Activated CD4-positive, alpha-beta memory T cell treated with anti-CD3 and anti-CD28 coated beads, Interleukin-2, amount 10 ng/mL, durations not matched to agents 7 days and 5 days (primary cell): ENCODE data around the gene NPAS3. TPM values are rescaled to one million over a fixed set of nuclear protein-coding genes. Genes with fewer than 3 reads are reported as not detected.

Experiments used
- CTCF ChIA-PET: fragments of 350-600 bp; sonication (Branson Sonifier 250); formaldehyde crosslinking; loops from one replicate; lab custom pipeline; 2021; ENCODE audit warnings: antibody characterized with exemption, inconsistent platforms; lab: Charles Lee
- POLR2A ChIA-PET: fragments of 350-600 bp; sonication (Branson Sonifier 250); formaldehyde crosslinking; loops from one replicate; lab custom pipeline; 2021; ENCODE audit warnings: antibody characterized with exemption; lab: Charles Lee
- DNase-seq: peaks from one replicate; pipeline ENCODE4 v3.0.0-alpha.2; 2020
- H3K27ac Mint-ChIP-seq: one replicate; pipeline ENCODE4 v1.8.0; 2021; ENCODE audit warnings: mild to moderate bottlenecking, mixed read lengths
- H3K27me3 Mint-ChIP-seq: one replicate; pipeline ENCODE4 v1.8.0; 2021; ENCODE audit warnings: mixed read lengths
- H3K36me3 Mint-ChIP-seq: one replicate; pipeline ENCODE4 v1.8.0; 2021; ENCODE audit warnings: low read depth, mixed read lengths
- H3K4me1 Mint-ChIP-seq: one replicate; pipeline ENCODE4 v1.8.0; 2021; ENCODE audit warnings: mixed read lengths
- H3K4me3 Mint-ChIP-seq: one replicate; pipeline ENCODE4 v1.8.0; 2021; ENCODE audit warnings: mild to moderate bottlenecking, mixed read lengths
- H3K9me3 Mint-ChIP-seq: one replicate; pipeline ENCODE4 v1.8.0; 2021; ENCODE audit warnings: mixed read lengths
- total RNA-seq, 2 experiments: library from RNA; stranded (reverse); gene quantifications; one replicate each; pipeline ENCODE4 v1.2.3, GENCODE V29; 2021

The NPAS3 gene
- total RNA-seq, 2 experiments from 2014 or later, result not detected

GRCh38 chr14:33455654-33456345, 517.1 kb downstream of the NPAS3 start:
- H3K36me3 Mint-ChIP-seq, result no peaks in the 10 kb centered on the region
- no peak for DNase-seq
- no peak overlapping the region for H3K4me3 Mint-ChIP-seq
- ChIA-PET POLR2A (no interaction called here), CTCF (no interaction called here)
- peaks cover 5% of the 10 kb centered on the region for H3K4me1 Mint-ChIP-seq
- no peaks in the 10 kb centered on the region for H3K9me3 Mint-ChIP-seq
- H3K27ac Mint-ChIP-seq, result no peak overlapping the region
- no peaks in the 10 kb centered on the region for H3K27me3 Mint-ChIP-seq

GRCh38 chr14:33457021-33457420, 518.3 kb downstream of the NPAS3 start:
- Mint-ChIP-seq H3K9me3 (no peaks in the 10 kb centered on the region), H3K27me3 (no peaks in the 10 kb centered on the region), H3K4me3 (no peak overlapping the region), H3K27ac (no peak overlapping the region), H3K4me1 (peaks cover 5% of the 10 kb centered on the region), H3K36me3 (no peaks in the 10 kb centered on the region)
- no peak for DNase-seq
- ChIA-PET POLR2A (no interaction called here), CTCF (no interaction called here)

GRCh38 chr14:33457617-33458016, 518.9 kb downstream of the NPAS3 start:
- H3K4me3 Mint-ChIP-seq, result no peak overlapping the region
- POLR2A ChIA-PET, result no interaction called here
- peaks cover 5% of the 10 kb centered on the region for H3K4me1 Mint-ChIP-seq

GRCh38 chr14:33460164-33460563, 521.5 kb downstream of the NPAS3 start:
- no peaks in the 10 kb centered on the region for H3K36me3 Mint-ChIP-seq
- no peaks in the 10 kb centered on the region for H3K4me1 Mint-ChIP-seq
- H3K9me3 Mint-ChIP-seq, result no peaks in the 10 kb centered on the region
- H3K27me3 Mint-ChIP-seq, result no peaks in the 10 kb centered on the region
- CTCF ChIA-PET, result no interaction called here
- H3K4me3 Mint-ChIP-seq, result no peak overlapping the region
- H3K27ac Mint-ChIP-seq, result no peak overlapping the region
- POLR2A ChIA-PET, result no interaction called here
- DNase-seq, result no peak

More at GRCh38 chr14:33457617-33458016, 518.9 kb downstream of the NPAS3 start:
- H3K27me3 Mint-ChIP-seq, result no peaks in the 10 kb centered on the region
- no peaks in the 10 kb centered on the region for H3K9me3 Mint-ChIP-seq
- no peak overlapping the region for H3K27ac Mint-ChIP-seq
- no peaks in the 10 kb centered on the region for H3K36me3 Mint-ChIP-seq
- no peak for DNase-seq
- CTCF ChIA-PET, result no interaction called here

GRCh38 chr14:33461036-33461435, 522.4 kb downstream of the NPAS3 start:
- POLR2A ChIA-PET, result no interaction called here
- H3K4me1 Mint-ChIP-seq, result no peaks in the 10 kb centered on the region

GRCh38 chr14:33463731-33464130, 525.1 kb downstream of the NPAS3 start:
- Mint-ChIP-seq H3K36me3 (no peaks in the 10 kb centered on the region), H3K4me3 (no peak overlapping the region), H3K27me3 (no peaks in the 10 kb centered on the region), H3K9me3 (no peaks in the 10 kb centered on the region), H3K27ac (no peak overlapping the region), H3K4me1 (no peaks in the 10 kb centered on the region)
- ChIA-PET CTCF (no interaction called here), POLR2A (no interaction called here)
- DNase-seq, result no peak

More at GRCh38 chr14:33461036-33461435, 522.4 kb downstream of the NPAS3 start:
- Mint-ChIP-seq H3K27ac (no peak overlapping the region), H3K4me3 (no peak overlapping the region), H3K36me3 (no peaks in the 10 kb centered on the region), H3K9me3 (no peaks in the 10 kb centered on the region), H3K27me3 (no peaks in the 10 kb centered on the region)
- CTCF ChIA-PET, result no interaction called here
- DNase-seq, result no peak

- ChIA-PET POLR2A (no interaction called here), CTCF (no interaction called here)
- Mint-ChIP-seq H3K27me3 (no peaks in the 10 kb centered on the region), H3K27ac (no peak overlapping the region), H3K36me3 (no peaks in the 10 kb centered on the region), H3K9me3 (no peaks in the 10 kb centered on the region), H3K4me1 (no peaks in the 10 kb centered on the region), H3K4me3 (no peak overlapping the region)
- no peak for DNase-seq
These were observed 525.7 kb downstream of the NPAS3 start for GRCh38 chr14:33464254-33464962.

- Mint-ChIP-seq H3K27me3 (no peaks in the 10 kb centered on the region), H3K36me3 (no peaks in the 10 kb centered on the region), H3K9me3 (no peaks in the 10 kb centered on the region), H3K4me3 (no peak overlapping the region), H3K4me1 (no peaks in the 10 kb centered on the region), H3K27ac (no peak overlapping the region)
- ChIA-PET CTCF (no interaction called here), POLR2A (interaction anchor here (1.0 kb wide), 1 partner anchor 186 kb away, joined by 3 read pairs; no protein-coding TSS in a partner anchor)
- no peak for DNase-seq
These were observed 527.4 kb downstream of the NPAS3 start for GRCh38 chr14:33465846-33466700.

GRCh38 chr14:33467971-33468370, 529.3 kb downstream of the NPAS3 start:
- POLR2A ChIA-PET, result no interaction called here

GRCh38 chr14:33469898-33470297, 531.2 kb downstream of the NPAS3 start:
- no peak for DNase-seq
- Mint-ChIP-seq H3K4me1 (no peaks in the 10 kb centered on the region), H3K27ac (no peak overlapping the region), H3K9me3 (no peaks in the 10 kb centered on the region), H3K36me3 (no peaks in the 10 kb centered on the region), H3K4me3 (no peak overlapping the region), H3K27me3 (no peaks in the 10 kb centered on the region)
- CTCF ChIA-PET, result no interaction called here
- POLR2A ChIA-PET, result no interaction called here

More at GRCh38 chr14:33467971-33468370, 529.3 kb downstream of the NPAS3 start:
- H3K4me3 Mint-ChIP-seq, result no peak overlapping the region
- CTCF ChIA-PET, result no interaction called here
- no peaks in the 10 kb centered on the region for H3K9me3 Mint-ChIP-seq
- no peaks in the 10 kb centered on the region for H3K4me1 Mint-ChIP-seq
- no peaks in the 10 kb centered on the region for H3K27me3 Mint-ChIP-seq
- no peak overlapping the region for H3K27ac Mint-ChIP-seq
- H3K36me3 Mint-ChIP-seq, result no peaks in the 10 kb centered on the region
- DNase-seq, result no peak

GRCh38 chr14:33471776-33472175, 533.1 kb downstream of the NPAS3 start:
- Mint-ChIP-seq H3K4me1 (no peaks in the 10 kb centered on the region), H3K9me3 (no peaks in the 10 kb centered on the region), H3K36me3 (no peaks in the 10 kb centered on the region), H3K27ac (no peak overlapping the region), H3K27me3 (no peaks in the 10 kb centered on the region), H3K4me3 (no peak overlapping the region)
- ChIA-PET CTCF (no interaction called here), POLR2A (no interaction called here)
- DNase-seq, result no peak

- Mint-ChIP-seq H3K9me3 (no peaks in the 10 kb centered on the region), H3K4me3 (no peak overlapping the region), H3K36me3 (no peaks in the 10 kb centered on the region), H3K27ac (no peak overlapping the region), H3K4me1 (no peaks in the 10 kb centered on the region), H3K27me3 (peaks cover 3% of the 10 kb centered on the region)
- POLR2A ChIA-PET, result no interaction called here
- DNase-seq, result no peak
- CTCF ChIA-PET, result interaction anchor here (0.6 to 1.6 kb wide), 2 partner anchors 306 to 317 kb away, joined by 3 to 6 read pairs; no protein-coding TSS in a partner anchor
These were observed 536.9 kb downstream of the NPAS3 start for GRCh38 chr14:33475623-33476022.

- H3K9me3 Mint-ChIP-seq, result no peaks in the 10 kb centered on the region
- no peaks in the 10 kb centered on the region for H3K36me3 Mint-ChIP-seq
- H3K27me3 Mint-ChIP-seq, result peaks cover 8% of the 10 kb centered on the region
- DNase-seq, result no peak
- POLR2A ChIA-PET, result no interaction called here
- CTCF ChIA-PET, result no interaction called here
- no peak overlapping the region for H3K27ac Mint-ChIP-seq
- no peak overlapping the region for H3K4me3 Mint-ChIP-seq
- H3K4me1 Mint-ChIP-seq, result no peaks in the 10 kb centered on the region
These were observed 539.1 kb downstream of the NPAS3 start for GRCh38 chr14:33477797-33478196.
